IMR-90 (cell line): ENCODE data around the gene THADA. TPM values are rescaled to one million over a fixed set of nuclear protein-coding genes. Genes with fewer than 3 reads are reported as not detected.

ENCODE experiments used
- ATAC-seq: fragments of 200-7000 bp; cut with Tn5 transposase; 2 replicates; pipeline ENCODE4 v1.9.1; 2020; ENCODE audit warnings: low read depth, mild to moderate bottlenecking, moderate library complexity
- BruUV-seq: library from RNA; stranded (reverse); fragments of 400-500 nt; replicated peaks from 2 replicates; lab custom pipeline; 2021; lab: Mats Ljungman, UMichigan
- CTCF ChIA-PET: fragments of 300-600 bp; formaldehyde crosslinking; extraction: SDS; loops from one replicate; lab custom pipeline; 2021; ENCODE audit warnings: antibody characterized with exemption; lab: Yijun Ruan, JAX
- POLR2A ChIA-PET: fragments of 300-600 bp; sonication (Branson Sonifier 250); formaldehyde crosslinking; loops from one replicate; lab custom pipeline; 2022; ENCODE audit warnings: antibody characterized with exemption; ENCODE audit not compliant: unreplicated experiment; lab: Charles Lee
- DNase-seq: peaks from one replicate; pipeline ENCODE4 v3.0.0; 2013
- H2AFZ ChIP-seq: replicated peaks from 2 replicates; pipeline ENCODE3; 2013; ENCODE audit warnings: low read length, mild to moderate bottlenecking; ENCODE audit not compliant: poor library complexity
- H2AK5ac ChIP-seq: 2 replicates; pipeline ENCODE4 v1.6.1; 2013; ENCODE audit warnings: low read depth, low read length, inconsistent platforms
- H2AK9ac ChIP-seq: replicated peaks from 2 replicates; pipeline ENCODE3; 2013; ENCODE audit warnings: mild to moderate bottlenecking, low read depth, low read length, moderate library complexity; ENCODE audit not compliant: poor library complexity
- H2BK120ac ChIP-seq: 2 replicates; pipeline ENCODE4 v1.6.1; 2013; ENCODE audit warnings: low read depth, low read length, inconsistent platforms
- H2BK15ac ChIP-seq: 3 replicates; pipeline ENCODE4 v1.6.1; 2013; ENCODE audit warnings: low read depth, low read length, inconsistent platforms
- H2BK20ac ChIP-seq: 2 replicates; pipeline ENCODE4 v1.6.1; 2013; ENCODE audit warnings: low read depth, mild to moderate bottlenecking, inconsistent platforms, low read length, moderate library complexity
- H2BK5ac ChIP-seq: 2 replicates; pipeline ENCODE4 v1.6.1; 2013; ENCODE audit warnings: mild to moderate bottlenecking, low read depth, low read length, inconsistent platforms; ENCODE audit not compliant: poor library complexity, severe bottlenecking
- H3K14ac ChIP-seq: replicated peaks from 2 replicates; pipeline ENCODE4 v1.6.1; 2013; ENCODE audit warnings: low read depth, low read length, inconsistent platforms
- H3K18ac ChIP-seq: 2 replicates; pipeline ENCODE4 v1.6.1; 2013; ENCODE audit warnings: low read depth, low read length, control low read depth
- H3K23ac ChIP-seq: 2 replicates; pipeline ENCODE4 v1.6.1; 2013; ENCODE audit warnings: low read depth, low read length, inconsistent platforms
- H3K27ac ChIP-seq: 2 replicates; pipeline ENCODE4 v1.5.1; 2013; ENCODE audit warnings: mild to moderate bottlenecking, control low read depth, low read length; ENCODE audit not compliant: insufficient read depth
- H3K27me3 ChIP-seq: 2 replicates; pipeline ENCODE4 v1.6.1; 2013; ENCODE audit warnings: low read length; ENCODE audit not compliant: control insufficient read depth, insufficient read depth
- H3K36me3 ChIP-seq: 2 replicates; pipeline ENCODE4 v1.6.1; 2013; ENCODE audit warnings: low read length, mixed read lengths; ENCODE audit not compliant: control insufficient read depth, insufficient read depth
- H3K4ac ChIP-seq: 2 replicates; pipeline ENCODE4 v1.6.1; 2013; ENCODE audit warnings: low read depth, low read length, inconsistent platforms
- H3K4me1 ChIP-seq: 2 replicates; pipeline ENCODE4 v1.6.1; 2013; ENCODE audit warnings: low read length, mixed read lengths; ENCODE audit not compliant: control insufficient read depth, insufficient read depth
- H3K4me2 ChIP-seq: 2 replicates; pipeline ENCODE4 v1.6.1; 2013; ENCODE audit warnings: low read depth, mild to moderate bottlenecking, control low read depth, low read length, moderate library complexity
- H3K4me3 ChIP-seq: 2 replicates; pipeline ENCODE4 v1.5.1; 2013; ENCODE audit warnings: low read depth, mild to moderate bottlenecking, control low read depth, low read length, moderate library complexity; ENCODE audit not compliant: insufficient read depth
- H3K56ac ChIP-seq: 2 replicates; pipeline ENCODE4 v1.6.1; 2013; ENCODE audit warnings: low read length, inconsistent platforms; ENCODE audit not compliant: insufficient read depth; ENCODE audit errors: extremely low read depth
- H3K79me1 ChIP-seq, 2 experiments: 2 replicates each; pipeline ENCODE4 v1.6.1; 2013; ENCODE audit warnings: low read length in 2 of 2, inconsistent platforms in 1 of 2, low read depth in 1 of 2
- H3K9ac ChIP-seq: 2 replicates; pipeline ENCODE4 v1.6.1; 2013; ENCODE audit warnings: low read depth, low read length, control low read depth
- H3K9me1 ChIP-seq: 2 replicates; pipeline ENCODE4 v1.6.1; 2013; ENCODE audit warnings: low read length, inconsistent platforms; ENCODE audit not compliant: insufficient read depth
- H3K9me3 ChIP-seq: 2 replicates; pipeline ENCODE4 v1.6.1; 2013; ENCODE audit warnings: low read length; ENCODE audit not compliant: control insufficient read depth, insufficient read depth
- H4K20me1 ChIP-seq: 2 replicates; pipeline ENCODE4 v1.6.1; 2013; ENCODE audit warnings: low read length, inconsistent platforms; ENCODE audit not compliant: insufficient read depth
- H4K5ac ChIP-seq: 2 replicates; pipeline ENCODE4 v1.6.1; 2013; ENCODE audit warnings: mild to moderate bottlenecking, low read depth, low read length, control low read depth
- H4K8ac ChIP-seq, 2 experiments: 2 replicates each; pipeline ENCODE4 v1.6.1; 2013; ENCODE audit warnings: low read depth in 2 of 2, low read length in 2 of 2, control low read depth in 1 of 2, inconsistent platforms in 1 of 2
- H4K91ac ChIP-seq: 2 replicates; pipeline ENCODE4 v1.6.1; 2013; ENCODE audit warnings: low read depth, low read length, inconsistent platforms; ENCODE audit not compliant: insufficient read depth
- CEBPB ChIP-seq: IDR thresholded peaks from 2 replicates; pipeline ENCODE4 v1.6.1; 2012; ENCODE audit warnings: low read depth, low read length, improper control_type of control experiment
- CHD1 ChIP-seq: IDR thresholded peaks from 2 replicates; pipeline ENCODE4 v1.6.1; 2012; ENCODE audit warnings: low read depth, low read length, improper control_type of control experiment
- MAZ ChIP-seq: IDR thresholded peaks from 2 replicates; pipeline ENCODE4 v1.6.1; 2012; ENCODE audit warnings: low read depth, mild to moderate bottlenecking, low read length, improper control_type of control experiment, moderate library complexity, borderline replicate concordance
- dilution Hi-C: fragments of 300-500 bp; cut with HindIII; formaldehyde crosslinking; loops from one replicate; pipeline ENCODE4 v1.14.3; 2018; ENCODE audit warnings: low sequenced_read_pairs; ENCODE audit not compliant: unreplicated experiment
- in situ Hi-C: fragments of 300-500 bp; cut with MboI; formaldehyde crosslinking; loops from 3 replicates; pipeline ENCODE4 v1.14.3; 2019; ENCODE audit warnings: low sequenced_read_pairs, inconsistent platforms, mixed read lengths
- intact Hi-C: fragments of 100-400 bp; cut with micrococcal nuclease; formaldehyde crosslinking; loops from 2 replicates; pipeline ENCODE4 v1.10.0; 2022
- polyA plus RNA-seq, 3 experiments: library from polyadenylated mRNA; depleted of rRNA; stranded (reverse); fragments of >200 nt; gene quantifications; 2 replicates each; pipeline ENCODE4 v1.2.3, GENCODE V29; 2012; ENCODE audit warnings: low replicate concordance in 1 of 3
- total RNA-seq: library from RNA; depleted of rRNA; stranded (reverse); fragments of >200 nt; gene quantifications from 2 replicates; pipeline ENCODE4 v1.2.3, GENCODE V29; 2012

Gene THADA
- total and polyA plus RNA-seq, 2 of the 4 experiments (the other 2 are of a cell fraction) = 10.5 to 21.3 TPM

- TF ChIP-seq CHD1 = no peak
Measured at GRCh38 chr2:43312755-43313641, 282.8 kb downstream of the THADA start (continued).

- no peak overlapping the region for H3K56ac ChIP-seq
- intact Hi-C loops (no loop called here), in situ Hi-C loops (no loop called here), dilution Hi-C loops (no loop called here)
- H4K20me1 ChIP-seq = peaks cover 8% of the 10 kb centered on the region; the same call in 1 of the 2 replicates
- H3K9me3 ChIP-seq = no peaks in the 10 kb centered on the region
- no peak overlapping the region for H3K14ac ChIP-seq
- no peak overlapping the region for H2AK9ac ChIP-seq
- no peak overlapping the region for H2AFZ ChIP-seq
- POLR2A ChIA-PET = no interaction called here
- H3K9ac ChIP-seq = no peak overlapping the region
- no peak overlapping the region for H3K23ac ChIP-seq
- H3K4me2 ChIP-seq = no peak overlapping the region
- no TSS peak for BruUV-seq
- DNase-seq = peak; percentile 81
- CTCF ChIA-PET = no interaction called here
- no peak for TF ChIP-seq MAZ
- peak; percentile 35; the same call in 1 of the 2 replicates for TF ChIP-seq CEBPB
- no peak overlapping the region for H3K4ac ChIP-seq
- H3K79me1 ChIP-seq = no peaks in the 10 kb centered on the region
- no peak overlapping the region for H3K18ac ChIP-seq
- no peak overlapping the region for H2BK15ac ChIP-seq
- peaks cover 10% of the 10 kb centered on the region for H3K4me1 ChIP-seq
- H4K91ac ChIP-seq = no peak overlapping the region
- H4K5ac ChIP-seq = no peak overlapping the region
- H3K4me3 ChIP-seq = no peak overlapping the region
- H2BK20ac ChIP-seq = no peak overlapping the region
- no peak overlapping the region for H2BK120ac ChIP-seq
- no peak overlapping the region for H3K27ac ChIP-seq
- no peaks in the 10 kb centered on the region for H3K36me3 ChIP-seq
- H2BK5ac ChIP-seq = no peak overlapping the region
- H4K8ac ChIP-seq = no peak overlapping the region
- H3K9me1 ChIP-seq = no peaks in the 10 kb centered on the region
- no peak overlapping the region for H2AK5ac ChIP-seq
- ATAC-seq = no peak; the same call in 1 of the 2 replicates
- H3K27me3 ChIP-seq = peaks cover 8% of the 10 kb centered on the region; the same call in 1 of the 2 replicates
Measured at GRCh38 chr2:43311276-43311675, 284.6 kb downstream of the THADA start.
